ENCODE results near the gene INPP5J.

INPP5J gene

GRCh38 chr22:31079095-31079642 lies 43.6 kb upstream of the INPP5J start:
- ChIA-PET CTCF (interaction anchor here (0.6 kb wide), 1 partner anchor 158 kb away, joined by 3 read pairs; no protein-coding TSS in a partner anchor), POLR2A (interaction anchor here (0.5 to 5.1 kb wide), 2 partner anchors 110 to 158 kb away, joined by 3 to 47 read pairs; partner anchors contain the start of genes MORC2 and TUG1)

GRCh38 chr22:31080164-31080847 lies 42.5 kb upstream of the INPP5J start:
- no peak for DNase-seq (ENCODE audit: extremely low spot score)
- POLR2A ChIA-PET = interaction anchor here (0.5 to 5.1 kb wide), 18 partner anchors 10 to 1343 kb away, joined by 3 to 47 read pairs (median 5); partner anchors contain the start of genes MORC2, PATZ1, RNF185 and TUG1
- TF ChIP-seq CTBP1 (IDR thresholded peaks at IDR 0.05; ENCODE audit: borderline replicate concordance) (no peak), LEF1 (IDR thresholded peaks at IDR 0.05; ENCODE audit: borderline replicate concordance) (no peak), BHLHE40 (IDR thresholded peaks at IDR 0.05; ENCODE audit: borderline replicate concordance) (no peak), TARDBP (IDR thresholded peaks at IDR 0.05) (no peak), SUZ12 (IDR thresholded peaks at IDR 0.05) (no peak)
- CTCF ChIA-PET = interaction anchor here (1.4 kb wide), 1 partner anchor 28 kb away, joined by 18 read pairs; the partner anchor contains the start of gene SELENOM

More at GRCh38 chr22:31079095-31079642, 43.6 kb upstream of the INPP5J start:
- no peak for DNase-seq (ENCODE audit: extremely low spot score)
- TF ChIP-seq PKNOX1 (IDR thresholded peaks at IDR 0.05) = peak; percentile 90
- no peak for TF ChIP-seq CTBP1 (IDR thresholded peaks at IDR 0.05; ENCODE audit: borderline replicate concordance)

- CTCF ChIA-PET = interaction anchor here (1.4 kb wide), 1 partner anchor 27 kb away, joined by 18 read pairs; the partner anchor contains the start of gene SELENOM
- peak; percentile 99 for DNase-seq (ENCODE audit: extremely low spot score)
- TF ChIP-seq PKNOX1 (IDR thresholded peaks at IDR 0.05) (peak; percentile 63), FOXA1 (IDR thresholded peaks at IDR 0.05) (no peak)
- POLR2A ChIA-PET = interaction anchor here (0.5 to 5.1 kb wide), 18 partner anchors 11 to 1344 kb away, joined by 3 to 47 read pairs (median 5); partner anchors contain the start of genes MORC2, PATZ1, RNF185 and TUG1
Measured at GRCh38 chr22:31080848-31081649, 41.7 kb upstream of the INPP5J start, which contains the start of gene SMTN. TSS of gene SMTN (plus strand) at chr22:31081318. CDS start at chr22:31083259, 1,941 bp downstream.

GRCh38 chr22:31081963-31082605 lies 40.7 kb upstream of the INPP5J start:
- DNase-seq (ENCODE audit: extremely low spot score) = no peak
- TF ChIP-seq ZNF384 (IDR thresholded peaks at IDR 0.05) (no peak), L3MBTL2 (conservative IDR thresholded peaks at IDR 0.05) (no peak), SUZ12 (IDR thresholded peaks at IDR 0.05) (no peak), CTBP1 (IDR thresholded peaks at IDR 0.05; ENCODE audit: borderline replicate concordance) (no peak), PKNOX1 (IDR thresholded peaks at IDR 0.05) (no peak)
- CTCF ChIA-PET = interaction anchor here (0.6 to 1.8 kb wide), 5 partner anchors 15 to 320 kb away, joined by 3 to 6 read pairs (median 3); partner anchors contain the start of genes MORC2 and TUG1
- POLR2A ChIA-PET = interaction anchor here (0.9 to 5.1 kb wide), 6 partner anchors 14 to 113 kb away, joined by 3 to 47 read pairs (median 6); partner anchors contain the start of genes MORC2 and TUG1

- ChIA-PET POLR2A (interaction anchor here (0.9 to 5.1 kb wide), 4 partner anchors 13 to 114 kb away, joined by 3 to 47 read pairs (median 4); partner anchors contain the start of genes MORC2 and TUG1), CTCF (interaction anchor here (0.6 to 1.8 kb wide), 6 partner anchors 11 to 321 kb away, joined by 3 to 6 read pairs (median 3); partner anchors contain the start of genes MORC2 and TUG1)
- DNase-seq (ENCODE audit: extremely low spot score) = peak; percentile 71
- TF ChIP-seq LEF1 (IDR thresholded peaks at IDR 0.05; ENCODE audit: borderline replicate concordance) = no peak
- TF ChIP-seq PKNOX1 (IDR thresholded peaks at IDR 0.05) = no peak
- TF ChIP-seq TARDBP (IDR thresholded peaks at IDR 0.05) = no peak
- TF ChIP-seq BHLHE40 (IDR thresholded peaks at IDR 0.05; ENCODE audit: borderline replicate concordance) = no peak
- TF ChIP-seq L3MBTL2 (conservative IDR thresholded peaks at IDR 0.05) = no peak
- TF ChIP-seq SUZ12 (IDR thresholded peaks at IDR 0.05) = no peak
- TF ChIP-seq HDGF (IDR thresholded peaks at IDR 0.05; ENCODE audit: borderline replicate concordance) = no peak
- no peak for TF ChIP-seq ZNF384 (IDR thresholded peaks at IDR 0.05)
- TF ChIP-seq CTBP1 (IDR thresholded peaks at IDR 0.05; ENCODE audit: borderline replicate concordance) = no peak
Measured at GRCh38 chr22:31082606-31083376, 40.0 kb upstream of the INPP5J start.

Measured in HEK293T (cell line).